NT2/D1 (cell line): ENCODE results near the gene NRG2.

ENCODE experiments used
- SUZ12 ChIP-seq: IDR thresholded peaks from 2 replicates; pipeline ENCODE4 v1.6.1; 2011; ENCODE audit not compliant: insufficient read length, insufficient read depth; ENCODE audit errors: extremely low read depth
- YY1 ChIP-seq: IDR thresholded peaks from 2 replicates; pipeline ENCODE4 v1.6.1; 2011; ENCODE audit not compliant: insufficient read length, insufficient read depth
- ZNF274 ChIP-seq: IDR thresholded peaks from 2 replicates; pipeline ENCODE4 v1.6.1; 2011; ENCODE audit warnings: mild to moderate bottlenecking, low read depth, low read length

- TF ChIP-seq ZNF274, result no peak
- no peak for TF ChIP-seq YY1
- TF ChIP-seq SUZ12, result no peak
Measured at GRCh38 chr5:139951983-139952382, 91.1 kb downstream of the NRG2 start.
